ENCODE results near the gene TWSG1. TPM values are rescaled to one million over a fixed set of nuclear protein-coding genes. Genes with fewer than 3 reads are reported as not detected.

Gene TWSG1
- total and polyA plus RNA-seq, 4 experiments from 2014 or later = 4.1 to 6.0 (median 5.0) TPM

DNA sequence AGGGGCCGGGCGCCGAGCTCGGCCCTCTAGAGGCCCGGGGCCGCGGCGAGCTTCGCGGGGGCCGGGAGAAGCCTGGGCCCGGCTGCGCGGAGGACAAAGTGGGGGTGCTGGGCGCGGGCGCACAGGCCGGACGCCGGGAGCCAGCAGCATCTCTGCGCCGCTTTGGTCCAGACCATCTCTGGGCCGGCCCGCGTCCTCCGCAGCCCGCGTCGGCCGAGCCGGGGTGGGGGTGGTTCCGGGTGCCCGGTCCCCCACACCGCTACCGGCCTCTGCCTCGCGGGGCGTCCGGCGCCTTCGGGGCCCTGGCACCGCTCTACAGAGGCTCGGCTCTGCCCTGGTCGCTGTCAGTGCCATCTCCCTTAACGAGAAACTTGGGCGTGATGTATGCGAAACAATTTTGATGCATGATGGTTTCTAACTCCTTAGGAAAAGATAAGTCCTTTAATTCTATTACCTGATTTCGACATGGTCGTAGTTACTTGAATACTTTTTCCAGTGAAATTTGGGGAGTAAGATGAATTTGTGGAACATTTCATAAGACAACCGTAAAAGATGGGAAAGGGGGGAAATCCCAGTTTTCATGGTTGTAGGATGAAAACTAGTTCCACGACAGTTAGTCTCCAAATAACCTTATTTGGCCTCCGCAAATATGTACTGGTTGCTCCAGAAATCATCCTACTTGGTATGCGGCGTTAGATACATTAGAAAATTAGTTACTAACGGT is 562 bp downstream of the TWSG1 start:
- peak overlapping the region; percentile 52 to 62 for H3K4me3 ChIP-seq (ENCODE audit: low read length in 2 of 2)
- no peaks in the 10 kb centered on the region for H3K36me3 ChIP-seq (ENCODE audit: insufficient read depth, low read length)
- peaks cover 8 to 27% (median 18%) of the 10 kb centered on the region in 4 donors for H3K4me1 Mint-ChIP-seq
- H3K9me3 ChIP-seq (ENCODE audit: control insufficient read depth in 1 of 2, low read length in 2 of 2) = no peaks in the 10 kb centered on the region
- DNase-seq = peak in 1 of 5 donors; percentile 28
- intact Hi-C loops (cut with micrococcal nuclease) = loop anchor here (1.0 to 2.0 kb wide), 8 partner anchors 140 to 631 kb away; partner anchors contain the start of genes ANKRD12, NDUFV2, RALBP1 and VAPA
- peak overlapping the region; percentile 57 for H3K27ac ChIP-seq (ENCODE audit: low read depth, low read length)
- peak overlapping the region; percentile 81 to 91 (median 86) for H3K4me3 Mint-ChIP-seq
- ChIA-PET CTCF (ENCODE audit: partially characterized antibody) (interaction anchor here (1.4 to 1.9 kb wide), 5 partner anchors 31 to 265 kb away, joined by 3 to 8 read pairs (median 4); no protein-coding TSS in a partner anchor), POLR2A (ENCODE audit: partially characterized antibody) (interaction anchor here (0.9 to 2.4 kb wide), 10 partner anchors 59 to 261 kb away, joined by 3 to 10 read pairs (median 4); partner anchors contain the start of genes ANKRD12, NDUFV2 and RALBP1)
- H3K4me1 ChIP-seq (ENCODE audit: insufficient read depth, low read length) = peaks cover 17% of the 10 kb centered on the region
- H3K27me3 Mint-ChIP-seq = peaks cover 1 to 6% of the 10 kb centered on the region in 2 donors
- peak overlapping the region in 5 of 7 donors; percentile 10 to 85 (median 37) for H3K27ac Mint-ChIP-seq
- no peaks in the 10 kb centered on the region for H3K27me3 ChIP-seq (ENCODE audit: insufficient read depth, low read length)
- H3K9me3 Mint-ChIP-seq = peaks cover 0 to 2% (median 0%) of the 10 kb centered on the region in 8 donors
- H3K36me3 Mint-ChIP-seq = peaks cover 4 to 5% of the 10 kb centered on the region in 2 donors

DNA sequence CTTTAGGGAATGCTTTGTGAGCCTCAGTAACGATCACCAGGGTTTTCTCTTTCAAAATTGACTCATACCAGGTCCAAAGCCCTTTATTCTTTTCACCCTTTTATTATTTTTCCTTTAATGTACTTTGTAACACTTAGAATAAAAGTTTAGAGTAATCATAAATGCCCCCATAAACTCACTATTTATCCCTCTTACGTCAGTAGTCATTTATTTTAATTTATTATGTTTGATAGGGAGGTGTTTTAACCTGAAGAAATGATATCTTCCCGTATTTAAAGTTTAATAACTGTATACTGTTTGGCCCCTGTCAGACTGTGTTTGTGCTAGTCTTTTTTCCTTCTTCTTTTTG is 1.1 kb downstream of the TWSG1 start:
- no peak overlapping the region for H3K27ac ChIP-seq (ENCODE audit: low read depth, low read length)
- peak overlapping the region; percentile 52 to 62 for H3K4me3 ChIP-seq (ENCODE audit: low read length in 2 of 2)
- intact Hi-C loops (cut with micrococcal nuclease) = loop anchor here (2.0 kb wide), 3 partner anchors 181 to 579 kb away; partner anchors contain the start of gene VAPA
- no peaks in the 10 kb centered on the region for H3K27me3 ChIP-seq (ENCODE audit: insufficient read depth, low read length)
- no peaks in the 10 kb centered on the region for H3K36me3 ChIP-seq (ENCODE audit: insufficient read depth, low read length)
- H3K9me3 ChIP-seq (ENCODE audit: control insufficient read depth in 1 of 2, low read length in 2 of 2) = no peaks in the 10 kb centered on the region
- peaks cover 17% of the 10 kb centered on the region for H3K4me1 ChIP-seq (ENCODE audit: insufficient read depth, low read length)
- ChIA-PET POLR2A (ENCODE audit: partially characterized antibody) (no interaction called here), CTCF (ENCODE audit: partially characterized antibody) (no interaction called here)
- Mint-ChIP-seq H3K27me3 (peaks cover 1 to 6% of the 10 kb centered on the region in 2 donors), H3K27ac (peak overlapping the region in 3 of 7 donors; percentile 5 to 85 (median 76)), H3K9me3 (peaks cover 0 to 2% (median 0%) of the 10 kb centered on the region in 8 donors), H3K4me3 (peak overlapping the region; percentile 81 to 90 (median 86)), H3K36me3 (peaks cover 8% of the 10 kb centered on the region in 2 donors), H3K4me1 (peaks cover 8 to 27% (median 18%) of the 10 kb centered on the region in 4 donors)
- DNase-seq = no peak

DNA sequence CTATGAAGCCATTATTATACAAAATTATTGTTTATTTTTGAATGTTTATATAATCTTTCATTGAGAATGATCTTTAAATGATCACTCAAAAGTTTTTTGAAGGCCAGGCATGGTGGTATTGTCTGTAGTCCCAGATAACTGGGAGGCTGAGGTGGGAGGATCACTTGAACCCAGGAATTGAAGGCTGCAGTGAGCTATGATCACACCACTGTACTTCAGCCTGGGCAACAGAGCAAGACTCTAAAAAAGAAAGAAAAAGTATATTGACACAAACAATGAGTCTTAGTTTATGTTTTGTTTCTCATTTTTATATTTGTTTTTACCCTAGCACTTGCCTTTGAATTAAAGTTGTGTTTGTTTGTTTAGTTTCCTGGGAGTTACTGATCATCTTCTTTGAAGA is 2.3 kb downstream of the TWSG1 start:
- Histone ChIP-seq H3K27me3 (ENCODE audit: insufficient read depth, low read length) (no peaks in the 10 kb centered on the region), H3K9me3 (ENCODE audit: control insufficient read depth in 1 of 2, low read length in 2 of 2) (no peaks in the 10 kb centered on the region), H3K36me3 (ENCODE audit: insufficient read depth, low read length) (no peaks in the 10 kb centered on the region), H3K4me3 (ENCODE audit: low read length in 2 of 2) (no peak overlapping the region), H3K27ac (ENCODE audit: low read depth, low read length) (no peak overlapping the region), H3K4me1 (ENCODE audit: insufficient read depth, low read length) (peaks cover 17% of the 10 kb centered on the region)
- DNase-seq = no peak
- no peak overlapping the region for H3K27ac Mint-ChIP-seq
- H3K36me3 Mint-ChIP-seq = peaks cover 10% of the 10 kb centered on the region in 2 donors
- peaks cover 0 to 2% (median 0%) of the 10 kb centered on the region in 8 donors for H3K9me3 Mint-ChIP-seq
- ChIA-PET CTCF (ENCODE audit: partially characterized antibody) (interaction anchor here (0.7 to 1.3 kb wide), 2 partner anchors 11 to 254 kb away, joined by 3 read pairs; no protein-coding TSS in a partner anchor), POLR2A (ENCODE audit: partially characterized antibody) (no interaction called here)
- H3K4me1 Mint-ChIP-seq = peaks cover 8 to 27% (median 18%) of the 10 kb centered on the region in 4 donors
- H3K27me3 Mint-ChIP-seq = peaks cover 0 to 5% of the 10 kb centered on the region in 2 donors
- no peak overlapping the region for H3K4me3 Mint-ChIP-seq
- intact Hi-C loops (cut with micrococcal nuclease) = no loop called here

DNA sequence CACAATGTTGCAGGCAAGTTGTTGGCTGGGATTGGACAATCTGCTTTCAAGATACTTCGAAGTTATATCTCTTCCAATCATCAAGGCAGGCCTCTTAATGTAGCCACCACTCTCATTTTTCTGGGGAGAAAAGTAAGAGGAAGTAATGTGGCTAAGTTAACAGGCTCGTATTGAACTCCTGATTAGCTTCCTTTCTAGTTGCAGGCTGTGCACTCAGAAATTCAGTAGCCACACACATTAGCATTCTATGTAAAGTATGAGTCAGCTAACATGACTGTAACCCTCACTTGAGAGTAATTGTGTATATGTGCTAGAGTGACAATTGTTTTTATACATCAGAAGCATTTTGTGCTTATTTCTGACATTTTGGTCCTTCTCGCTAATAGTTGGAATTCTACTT is 3.3 kb downstream of the TWSG1 start:
- H3K36me3 ChIP-seq (ENCODE audit: insufficient read depth, low read length) = no peaks in the 10 kb centered on the region
- no peak overlapping the region for H3K27ac ChIP-seq (ENCODE audit: low read depth, low read length)
- no peaks in the 10 kb centered on the region for H3K9me3 ChIP-seq (ENCODE audit: control insufficient read depth in 1 of 2, low read length in 2 of 2)
- POLR2A ChIA-PET (ENCODE audit: partially characterized antibody) = no interaction called here
- Mint-ChIP-seq H3K4me3 (peak overlapping the region in 1 of 8 donors; percentile 11), H3K9me3 (peaks cover 0 to 2% (median 0%) of the 10 kb centered on the region in 8 donors), H3K27ac (peak overlapping the region in 1 of 7 donors; percentile 19), H3K4me1 (peaks cover 8 to 27% (median 18%) of the 10 kb centered on the region in 4 donors), H3K36me3 (peaks cover 12% of the 10 kb centered on the region in 2 donors), H3K27me3 (peaks cover 0 to 5% of the 10 kb centered on the region in 2 donors)
- CTCF ChIA-PET (ENCODE audit: partially characterized antibody) = interaction anchor here (1.5 kb wide), 1 partner anchor 178 kb away, joined by 3 read pairs; no protein-coding TSS in a partner anchor
- H3K4me3 ChIP-seq (ENCODE audit: low read length in 2 of 2) = no peak overlapping the region
- H3K27me3 ChIP-seq (ENCODE audit: insufficient read depth, low read length) = no peaks in the 10 kb centered on the region
- peaks cover 17% of the 10 kb centered on the region for H3K4me1 ChIP-seq (ENCODE audit: insufficient read depth, low read length)
- intact Hi-C loops (cut with micrococcal nuclease) = no loop called here
- DNase-seq = no peak

DNA sequence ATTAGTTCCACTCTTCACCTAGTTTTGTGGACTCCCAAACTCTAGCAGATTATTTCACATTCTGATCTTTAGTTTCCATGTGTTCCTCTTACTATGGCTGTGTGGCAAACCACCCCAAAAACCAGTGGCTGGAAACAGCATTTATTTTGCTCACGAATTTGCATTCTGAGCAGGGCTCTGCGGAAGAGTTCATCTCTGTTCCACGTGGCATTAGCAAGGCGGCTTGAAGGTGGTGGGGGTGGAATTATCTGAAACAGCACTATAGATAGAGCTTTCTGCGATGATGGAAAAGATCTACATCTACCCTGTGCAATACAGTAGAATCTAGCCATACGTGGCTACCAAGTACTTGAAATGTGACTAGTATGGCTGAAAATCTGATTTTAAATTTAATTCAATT is 5.9 kb downstream of the TWSG1 start:
- Histone ChIP-seq H3K4me1 (ENCODE audit: insufficient read depth, low read length) (peaks cover 4% of the 10 kb centered on the region), H3K27me3 (ENCODE audit: insufficient read depth, low read length) (no peaks in the 10 kb centered on the region), H3K36me3 (ENCODE audit: insufficient read depth, low read length) (no peaks in the 10 kb centered on the region), H3K27ac (ENCODE audit: low read depth, low read length) (no peak overlapping the region), H3K9me3 (ENCODE audit: control insufficient read depth in 1 of 2, low read length in 2 of 2) (no peaks in the 10 kb centered on the region), H3K4me3 (ENCODE audit: low read length in 2 of 2) (no peak overlapping the region)
- CTCF ChIA-PET (ENCODE audit: partially characterized antibody) = no interaction called here
- peaks cover 8 to 21% of the 10 kb centered on the region in 2 donors for H3K36me3 Mint-ChIP-seq
- H3K9me3 Mint-ChIP-seq = peaks cover 0 to 7% (median under 1%) of the 10 kb centered on the region in 8 donors
- no peaks in the 10 kb centered on the region for H3K27me3 Mint-ChIP-seq
- H3K4me1 Mint-ChIP-seq = peaks cover 4 to 15% (median 10%) of the 10 kb centered on the region in 4 donors
- no peak overlapping the region for H3K27ac Mint-ChIP-seq
- no peak for DNase-seq
- H3K4me3 Mint-ChIP-seq = no peak overlapping the region
- POLR2A ChIA-PET (ENCODE audit: partially characterized antibody) = no interaction called here
- intact Hi-C loops (cut with micrococcal nuclease) = no loop called here

DNA sequence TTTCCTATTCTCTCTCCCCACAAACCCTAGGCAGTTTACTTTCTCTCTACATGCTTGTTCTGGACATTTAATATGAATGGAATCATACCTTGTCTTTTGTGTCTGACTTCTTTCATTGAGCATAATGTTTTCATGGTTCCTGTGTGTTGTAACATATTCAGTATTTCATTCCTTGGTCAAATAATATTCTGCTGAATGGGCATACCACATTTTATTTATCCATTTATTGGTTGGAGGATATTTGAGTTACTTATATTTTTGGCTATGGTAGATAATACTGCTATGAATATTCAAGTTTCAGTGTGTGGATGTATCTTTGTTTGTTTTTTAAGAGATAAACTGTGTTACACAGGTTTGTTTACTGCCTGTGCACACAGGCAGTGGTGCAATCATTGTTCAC is 9.0 kb downstream of the TWSG1 start:
- ChIA-PET CTCF (ENCODE audit: partially characterized antibody) (no interaction called here), POLR2A (ENCODE audit: partially characterized antibody) (no interaction called here)
- Histone ChIP-seq H3K27me3 (ENCODE audit: insufficient read depth, low read length) (no peaks in the 10 kb centered on the region), H3K9me3 (ENCODE audit: control insufficient read depth in 1 of 2, low read length in 2 of 2) (no peaks in the 10 kb centered on the region), H3K4me3 (ENCODE audit: low read length in 2 of 2) (no peak overlapping the region), H3K27ac (ENCODE audit: low read depth, low read length) (no peak overlapping the region), H3K36me3 (ENCODE audit: insufficient read depth, low read length) (no peaks in the 10 kb centered on the region), H3K4me1 (ENCODE audit: insufficient read depth, low read length) (no peaks in the 10 kb centered on the region)
- Mint-ChIP-seq H3K4me1 (peaks cover 0 to 1% (median 0%) of the 10 kb centered on the region in 4 donors), H3K9me3 (peaks cover 0 to 7% (median under 1%) of the 10 kb centered on the region in 8 donors), H3K27ac (no peak overlapping the region), H3K27me3 (no peaks in the 10 kb centered on the region), H3K4me3 (no peak overlapping the region), H3K36me3 (peaks cover 8 to 24% of the 10 kb centered on the region in 2 donors)
- no peak for DNase-seq
- intact Hi-C loops (cut with micrococcal nuclease) = no loop called here

DNA sequence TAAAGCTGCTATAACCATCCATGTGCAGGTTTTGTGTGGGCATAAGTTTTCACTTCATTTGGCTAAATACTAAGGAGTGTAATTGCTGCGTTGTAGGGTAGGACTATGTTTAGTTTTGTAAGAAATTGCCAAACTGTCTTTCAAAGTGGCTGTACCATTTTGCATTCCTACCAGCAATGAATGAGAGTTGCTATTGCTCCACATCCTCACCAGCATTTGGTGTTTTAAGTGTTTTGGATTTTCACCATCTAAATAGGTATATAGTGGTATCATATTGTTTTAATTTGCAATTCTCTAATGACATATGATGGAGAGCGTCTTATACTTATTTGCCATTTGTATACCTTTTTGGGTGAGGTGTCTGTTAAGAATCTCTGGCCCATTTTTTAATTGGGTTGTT is 12.2 kb downstream of the TWSG1 start:
- intact Hi-C loops (cut with micrococcal nuclease) = no loop called here
- no peak overlapping the region for H3K27ac Mint-ChIP-seq
- H3K4me1 Mint-ChIP-seq = peaks cover 0 to 1% (median 0%) of the 10 kb centered on the region in 4 donors
- Histone ChIP-seq H3K4me3 (ENCODE audit: low read length in 2 of 2) (no peak overlapping the region), H3K27ac (ENCODE audit: low read depth, low read length) (no peak overlapping the region), H3K36me3 (ENCODE audit: insufficient read depth, low read length) (no peaks in the 10 kb centered on the region), H3K4me1 (ENCODE audit: insufficient read depth, low read length) (no peaks in the 10 kb centered on the region), H3K27me3 (ENCODE audit: insufficient read depth, low read length) (no peaks in the 10 kb centered on the region), H3K9me3 (ENCODE audit: control insufficient read depth in 1 of 2, low read length in 2 of 2) (no peaks in the 10 kb centered on the region)
- H3K9me3 Mint-ChIP-seq = peaks cover 0 to 7% (median under 1%) of the 10 kb centered on the region in 8 donors
- H3K36me3 Mint-ChIP-seq = peaks cover 3 to 19% of the 10 kb centered on the region in 2 donors
- H3K4me3 Mint-ChIP-seq = no peak overlapping the region
- DNase-seq = no peak
- POLR2A ChIA-PET (ENCODE audit: partially characterized antibody) = no interaction called here
- CTCF ChIA-PET (ENCODE audit: partially characterized antibody) = no interaction called here
- H3K27me3 Mint-ChIP-seq = no peaks in the 10 kb centered on the region
